ENCODE data around the gene RORC. TPM values are rescaled to one million over a fixed set of nuclear protein-coding genes. Genes with fewer than 3 reads are reported as not detected.

RORC gene
- total RNA-seq, 4 donors from 2014 or later = 29.0 to 73.8 (median 43.0) TPM

DNA sequence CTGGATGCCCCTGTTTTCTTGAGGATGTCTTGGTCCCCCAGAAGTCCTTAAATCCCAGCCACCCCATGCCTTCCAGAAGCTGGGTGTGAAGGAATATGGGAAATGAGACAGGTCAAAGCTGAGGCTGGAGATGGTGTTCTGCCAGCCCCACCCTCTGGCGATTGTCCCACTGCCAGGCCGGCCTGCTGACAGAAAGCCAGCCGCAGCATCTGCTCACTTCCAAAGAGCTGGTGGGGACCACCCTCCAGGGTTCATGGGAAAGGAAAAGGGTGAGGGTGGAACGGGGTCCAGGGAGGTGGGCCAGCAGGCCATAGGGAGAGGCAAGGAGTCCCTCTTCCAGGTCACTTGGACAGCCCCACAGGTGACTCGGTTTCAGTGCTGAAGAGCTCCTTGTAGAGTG lies 24.5 kb downstream of the RORC start:
- WGBS = 73% methylated on average over 5 of the region's 5 CpGs

DNA sequence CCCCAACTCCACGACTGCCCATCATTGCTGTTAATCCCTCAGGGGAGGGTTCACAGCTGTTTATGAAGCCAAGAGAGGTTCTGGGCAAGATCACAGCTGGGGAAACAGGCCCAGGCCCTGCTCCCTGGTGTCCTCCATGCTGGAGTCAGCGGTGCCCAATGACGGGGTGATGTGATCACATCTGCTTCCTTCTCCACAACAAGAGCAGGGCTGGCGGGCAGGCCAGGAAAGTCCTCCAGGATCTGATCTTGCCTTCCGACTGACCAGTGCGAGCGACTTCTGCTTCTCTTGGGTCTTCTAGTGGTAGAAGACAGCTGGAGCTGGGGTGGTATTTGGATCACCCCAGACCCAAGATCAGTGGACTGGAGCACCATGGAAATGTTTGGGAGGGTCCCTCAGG lies 25.4 kb downstream of the RORC start:
- H3K4me3 ChIP-seq = no peak overlapping the region
- H3K4me1 ChIP-seq = peaks cover 4% of the 10 kb centered on the region
- no peaks in the 10 kb centered on the region for H3K9me3 ChIP-seq
- H3K36me3 ChIP-seq = no peaks in the 10 kb centered on the region
- no peaks in the 10 kb centered on the region for H3K27me3 ChIP-seq
- DNase-seq (ENCODE audit: low spot score in 2 of 2) = no peak
- TF ChIP-seq, protein P1, sequence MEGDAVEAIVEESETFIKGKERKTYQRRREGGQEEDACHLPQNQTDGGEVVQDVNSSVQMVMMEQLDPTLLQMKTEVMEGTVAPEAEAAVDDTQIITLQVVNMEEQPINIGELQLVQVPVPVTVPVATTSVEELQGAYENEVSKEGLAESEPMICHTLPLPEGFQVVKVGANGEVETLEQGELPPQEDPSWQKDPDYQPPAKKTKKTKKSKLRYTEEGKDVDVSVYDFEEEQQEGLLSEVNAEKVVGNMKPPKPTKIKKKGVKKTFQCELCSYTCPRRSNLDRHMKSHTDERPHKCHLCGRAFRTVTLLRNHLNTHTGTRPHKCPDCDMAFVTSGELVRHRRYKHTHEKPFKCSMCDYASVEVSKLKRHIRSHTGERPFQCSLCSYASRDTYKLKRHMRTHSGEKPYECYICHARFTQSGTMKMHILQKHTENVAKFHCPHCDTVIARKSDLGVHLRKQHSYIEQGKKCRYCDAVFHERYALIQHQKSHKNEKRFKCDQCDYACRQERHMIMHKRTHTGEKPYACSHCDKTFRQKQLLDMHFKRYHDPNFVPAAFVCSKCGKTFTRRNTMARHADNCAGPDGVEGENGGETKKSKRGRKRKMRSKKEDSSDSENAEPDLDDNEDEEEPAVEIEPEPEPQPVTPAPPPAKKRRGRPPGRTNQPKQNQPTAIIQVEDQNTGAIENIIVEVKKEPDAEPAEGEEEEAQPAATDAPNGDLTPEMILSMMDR (IDR thresholded peaks at IDR 0.05) = no peak
- TF ChIP-seq POLR2A (IDR thresholded peaks at IDR 0.05) (no peak), EP300 (IDR thresholded peaks at IDR 0.05) (no peak)
- H3K27ac ChIP-seq = no peak overlapping the region
- 88% methylated on average over 7 of the region's 7 CpGs for WGBS

More for the DNA sequence above, 24.5 kb downstream of the RORC start:
- Histone ChIP-seq H3K27ac (no peak overlapping the region), H3K36me3 (no peaks in the 10 kb centered on the region), H3K4me3 (no peak overlapping the region), H3K27me3 (no peaks in the 10 kb centered on the region), H3K9me3 (no peaks in the 10 kb centered on the region), H3K4me1 (peaks cover 4% of the 10 kb centered on the region)
- no peak for TF ChIP-seq POLR2A (IDR thresholded peaks at IDR 0.05)
- no peak for TF ChIP-seq POLR2AphosphoS5 (IDR thresholded peaks at IDR 0.05)
- TF ChIP-seq, protein P1 (IDR thresholded peaks at IDR 0.05) = no peak
- TF ChIP-seq EP300 (IDR thresholded peaks at IDR 0.05) = no peak
- no peak for DNase-seq (ENCODE audit: low spot score in 2 of 2)

DNA sequence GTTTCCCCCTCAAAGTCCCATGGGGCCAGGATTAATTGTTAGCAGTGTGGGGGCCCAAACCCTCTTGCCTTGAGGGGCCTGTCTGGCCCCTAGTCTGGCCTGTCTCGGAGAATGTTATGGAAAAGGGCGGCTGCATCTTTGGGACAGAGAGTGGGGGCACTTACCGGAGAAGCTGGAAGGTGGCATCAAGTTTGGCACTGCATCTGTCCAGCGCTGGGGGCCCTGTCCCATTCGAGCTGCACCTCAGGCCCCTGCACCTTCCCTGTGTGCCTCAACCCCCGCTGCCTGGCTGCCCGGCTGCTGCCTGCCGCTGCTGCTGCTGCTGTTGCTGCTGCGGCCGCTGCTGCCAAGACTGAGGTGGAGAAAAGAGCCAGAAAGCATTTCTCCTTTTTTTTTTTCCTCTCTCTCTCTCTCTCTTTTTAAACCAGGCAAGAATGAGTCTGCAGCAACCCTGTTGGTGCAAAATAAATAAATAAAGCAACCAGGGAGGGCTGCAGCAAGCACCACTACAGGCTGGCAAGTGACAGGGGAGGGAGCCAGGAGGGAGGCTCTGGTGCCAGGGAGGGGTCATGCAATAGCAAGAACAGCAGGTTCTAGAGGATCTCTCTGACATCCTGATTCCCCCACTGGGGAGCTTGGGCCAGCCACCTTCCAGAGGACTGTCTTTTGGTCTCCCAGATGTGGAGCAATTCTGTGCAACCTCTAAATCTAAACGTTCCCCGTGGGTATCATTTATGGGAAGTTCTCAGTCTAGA lies 26.4 kb downstream of the RORC start, which contains the start of gene LINGO4:
LINGO4 (minus strand) TSS at position 354 of the 755 bp plus-strand sequence. CDS start 2,715 bp downstream, outside the sequence.
- H3K4me1 ChIP-seq = peaks cover 4% of the 10 kb centered on the region
- 50% methylated on average over 12 of the region's 12 CpGs for WGBS
- DNase-seq (ENCODE audit: low spot score in 2 of 2) = no peak
- no peaks in the 10 kb centered on the region for H3K27me3 ChIP-seq
- no peak within 1 kb of the TSS for H3K4me3 ChIP-seq
- no peaks in the 10 kb centered on the region for H3K36me3 ChIP-seq
- no peaks in the 10 kb centered on the region for H3K9me3 ChIP-seq
- no peak within 1 kb of the TSS for H3K27ac ChIP-seq
- TF ChIP-seq, protein P1 (IDR thresholded peaks at IDR 0.05) = no peak
- TF ChIP-seq EP300 (IDR thresholded peaks at IDR 0.05) (no peak), POLR2AphosphoS5 (IDR thresholded peaks at IDR 0.05) (no peak), POLR2A (IDR thresholded peaks at IDR 0.05) (no peak)

DNA sequence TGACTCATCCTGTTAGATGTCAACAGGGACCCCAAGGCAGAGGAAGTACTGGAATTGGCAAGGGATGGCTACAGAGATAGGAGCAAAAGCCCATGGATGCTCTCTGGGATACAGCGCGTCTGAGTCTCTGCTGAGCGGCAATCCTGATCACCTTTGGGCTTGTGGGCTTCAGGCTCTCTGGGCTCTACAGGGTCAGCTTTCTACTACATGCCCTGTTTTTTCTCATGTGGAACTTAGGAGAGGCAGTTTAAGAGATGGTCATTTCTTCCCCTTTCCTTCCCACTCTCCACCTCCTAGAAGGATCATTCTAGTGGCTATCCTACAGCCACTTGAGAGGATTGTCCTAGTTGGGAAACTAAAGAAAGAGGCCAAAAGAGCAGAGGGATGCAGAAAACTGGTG lies 27.7 kb downstream of the RORC start:
- Histone ChIP-seq H3K4me1 (no peaks in the 10 kb centered on the region), H3K27me3 (no peaks in the 10 kb centered on the region), H3K27ac (no peak overlapping the region), H3K4me3 (no peak overlapping the region), H3K36me3 (no peaks in the 10 kb centered on the region), H3K9me3 (no peaks in the 10 kb centered on the region)
- WGBS = 100% methylated on average over 3 of the region's 3 CpGs
- no peak for DNase-seq (ENCODE audit: low spot score in 2 of 2)
- TF ChIP-seq EP300 (IDR thresholded peaks at IDR 0.05) (no peak), POLR2A (IDR thresholded peaks at IDR 0.05) (no peak), POLR2AphosphoS5 (IDR thresholded peaks at IDR 0.05) (no peak)
- TF ChIP-seq, protein P1 (IDR thresholded peaks at IDR 0.05) = no peak

DNA sequence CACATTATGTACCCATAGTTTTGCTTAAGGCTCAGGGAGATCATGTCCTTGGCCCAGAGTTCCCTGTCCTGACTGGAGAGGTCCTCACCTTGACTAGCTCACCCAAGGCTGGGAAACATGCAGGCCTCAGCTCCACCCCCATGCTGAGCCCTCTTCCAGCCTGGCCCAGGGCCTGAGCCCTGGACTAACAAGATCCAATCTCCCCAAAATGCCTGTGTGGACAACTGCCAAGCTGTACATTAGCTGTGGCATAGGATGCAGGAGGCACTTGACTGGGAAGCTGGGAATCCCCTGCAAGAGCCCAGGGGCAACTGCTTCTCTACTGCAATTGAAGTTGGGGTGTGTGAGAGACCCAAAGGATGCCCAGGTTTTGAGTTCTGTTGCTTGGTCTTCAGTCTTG lies 28.4 kb downstream of the RORC start:
- Histone ChIP-seq H3K4me3 (no peak overlapping the region), H3K27me3 (no peaks in the 10 kb centered on the region), H3K4me1 (no peaks in the 10 kb centered on the region)

More for the DNA sequence above, 28.4 kb downstream of the RORC start:
- no peak for DNase-seq (ENCODE audit: low spot score in 2 of 2)
- Histone ChIP-seq H3K36me3 (no peaks in the 10 kb centered on the region), H3K9me3 (no peaks in the 10 kb centered on the region), H3K27ac (no peak overlapping the region)
- no peak for TF ChIP-seq POLR2AphosphoS5 (IDR thresholded peaks at IDR 0.05)
- TF ChIP-seq EP300 (IDR thresholded peaks at IDR 0.05) = no peak
- no peak for TF ChIP-seq POLR2A (IDR thresholded peaks at IDR 0.05)
- TF ChIP-seq, protein P1 (IDR thresholded peaks at IDR 0.05) = no peak
